Amniotic epithelial cell (primary cell): ENCODE measurements around the gene ZNF677.
"Not testable (repeated sequence)": the region's sequence is repeated elsewhere in the genome, so short reads cannot be mapped to it uniquely, and the experiment has no call there.

ENCODE experiments used
- DNase-seq: peaks from one replicate; pipeline ENCODE4 v3.0.0-alpha.2; 2010; ENCODE audit warnings: low read depth

ZNF677 gene

GRCh38 chr19:53193535-53194222, 61.0 kb downstream of the ZNF677 start:
- DNase-seq = no peak

GRCh38 chr19:53192771-53193534, 61.7 kb downstream of the ZNF677 start, which contains the start of gene ZNF665:
Gene ZNF665, minus strand, starts transcription at chr19:53193358. Its CDS starts 10,460 bp downstream, at chr19:53182898.
- DNase-seq = peak; percentile 80

- no peak for DNase-seq
Measured at GRCh38 chr19:53190253-53190652, 64.4 kb downstream of the ZNF677 start.

GRCh38 chr19:53189691-53190198, 64.9 kb downstream of the ZNF677 start:
- DNase-seq = not testable (repeated sequence)
